CD4-positive, alpha-beta memory T cell (primary cell): ENCODE measurements around the gene CUX1. TPM values are rescaled to one million over a fixed set of nuclear protein-coding genes. Genes with fewer than 3 reads are reported as not detected.
"Not testable (repeated sequence)": the region's sequence is repeated elsewhere in the genome, so short reads cannot be mapped to it uniquely, and the experiment has no call there.

ENCODE experiments used
- CTCF ChIA-PET: fragments of 350-600 bp; sonication (Branson Sonifier 250); formaldehyde crosslinking; loops from one replicate; lab custom pipeline; 2021; ENCODE audit warnings: inconsistent platforms; ENCODE audit not compliant: partially characterized antibody; lab: Charles Lee
- POLR2A ChIA-PET: fragments of 350-600 bp; sonication (Branson Sonifier 250); formaldehyde crosslinking; loops from one replicate; lab custom pipeline; 2021; ENCODE audit not compliant: partially characterized antibody; lab: Charles Lee
- DNase-seq, 5 donors: peaks; one replicate each; pipeline versions ENCODE4 v3.0.0 to v3.0.0-alpha.2; 2020 to 2022; ENCODE audit warnings: mixed read lengths in 1 of 5
- H3K27ac ChIP-seq: one replicate; pipeline ENCODE4 v1.7.0; 2013; ENCODE audit warnings: low read depth, low read length
- H3K27me3 ChIP-seq: 2 replicates; pipeline ENCODE4 v1.7.0; 2013; ENCODE audit warnings: mild to moderate bottlenecking, low read length, moderate library complexity; ENCODE audit not compliant: insufficient read depth
- H3K36me3 ChIP-seq: 2 replicates; pipeline ENCODE4 v1.7.0; 2013; ENCODE audit warnings: mild to moderate bottlenecking, low read length, moderate library complexity; ENCODE audit not compliant: insufficient read depth
- H3K4me1 ChIP-seq: 2 replicates; pipeline ENCODE4 v1.7.0; 2013; ENCODE audit warnings: mild to moderate bottlenecking, low read length, moderate library complexity; ENCODE audit not compliant: insufficient read depth
- H3K4me3 ChIP-seq, 2 donors: one replicate each; pipeline ENCODE4 v1.7.0; 2013; ENCODE audit warnings: low read length in 2 of 2, mild to moderate bottlenecking in 1 of 2
- H3K9me3 ChIP-seq, 2 donors: one replicate each; pipeline ENCODE4 v1.7.0; 2013; ENCODE audit warnings: low read length in 2 of 2, control low read depth in 1 of 2; ENCODE audit not compliant: control insufficient read depth in 1 of 2
- H3K27ac Mint-ChIP-seq, 7 donors: one replicate each; pipeline ENCODE4 v1.8.0; 2020 to 2021; ENCODE audit warnings: mixed read lengths in 7 of 7, mild to moderate bottlenecking in 6 of 7, inconsistent platforms in 3 of 7, moderate library complexity in 3 of 7
- H3K27me3 Mint-ChIP-seq, 2 donors: one replicate each; pipeline ENCODE4 v1.8.0; 2020 to 2021; ENCODE audit warnings: mixed read lengths in 2 of 2
- H3K36me3 Mint-ChIP-seq, 2 donors: one replicate each; pipeline ENCODE4 v1.8.0; 2020 to 2021; ENCODE audit warnings: mixed read lengths in 2 of 2, inconsistent platforms in 1 of 2, mild to moderate bottlenecking in 1 of 2
- H3K4me1 Mint-ChIP-seq, 4 donors: one replicate each; pipeline ENCODE4 v1.8.0; 2020 to 2021; ENCODE audit warnings: mixed read lengths in 4 of 4, mild to moderate bottlenecking in 1 of 4
- H3K4me3 Mint-ChIP-seq, 8 donors: one replicate each; pipeline ENCODE4 v1.8.0; 2020 to 2021; ENCODE audit warnings: mixed read lengths in 8 of 8, mild to moderate bottlenecking in 7 of 8, moderate library complexity in 6 of 8, inconsistent platforms in 3 of 8
- H3K9me3 Mint-ChIP-seq, 8 donors: one replicate each; pipeline ENCODE4 v1.8.0; 2020 to 2021; ENCODE audit warnings: mixed read lengths in 8 of 8, mild to moderate bottlenecking in 5 of 8, inconsistent platforms in 3 of 8, moderate library complexity in 1 of 8
- intact Hi-C: fragments of 100-400 bp; cut with micrococcal nuclease; formaldehyde crosslinking; loops from one replicate; pipeline ENCODE4 v1.15.1; 2023
- polyA plus RNA-seq, 2 donors: library from polyadenylated mRNA; unstranded; fragments of 300-500 nt; fragmentation: Illumina TruSeq; gene quantifications; one replicate each; pipeline ENCODE4 v1.2.3, GENCODE V29; 2021
- total RNA-seq, 2 experiments: library from RNA; stranded (reverse); gene quantifications; one replicate each; pipeline ENCODE4 v1.2.3, GENCODE V29; 2021

The CUX1 gene
- total and polyA plus RNA-seq, 4 experiments from 2014 or later, result 2.1 to 47.6 (median 36.1) TPM

DNA sequence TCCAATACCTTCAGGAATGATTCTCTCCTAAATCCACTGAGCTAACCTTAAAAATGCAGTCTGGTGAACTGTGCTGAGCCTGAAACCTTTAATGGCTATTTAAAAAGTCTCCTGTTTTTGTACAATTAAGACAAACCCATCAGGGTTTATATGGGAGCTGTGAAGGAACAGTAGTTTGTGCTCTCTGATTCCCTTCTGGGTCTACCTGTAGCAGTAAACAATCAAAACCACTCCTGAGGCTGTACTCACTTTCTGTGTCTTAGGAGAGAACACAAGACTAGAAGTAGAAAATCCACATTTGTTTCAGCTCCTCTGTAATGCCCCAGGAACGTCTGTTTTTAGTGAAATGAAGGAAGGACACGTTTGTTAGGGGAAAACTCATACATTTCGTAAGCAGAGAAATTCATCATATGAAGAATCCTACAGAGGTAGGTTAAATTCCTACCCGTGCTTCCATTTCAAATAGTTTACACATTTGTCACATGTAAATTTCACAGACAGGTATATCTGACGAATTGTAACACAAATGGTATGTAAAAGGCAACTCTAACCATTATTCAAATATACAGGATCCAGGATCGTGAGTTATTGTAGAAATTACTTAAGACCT, 2.6 kb downstream of the CUX1 start:
- Mint-ChIP-seq H3K9me3 (no peaks in the 10 kb centered on the region), H3K4me1 (peaks cover 16 to 42% (median 28%) of the 10 kb centered on the region in 4 donors), H3K36me3 (peaks cover 0 to 3% of the 10 kb centered on the region in 2 donors), H3K27ac (peak overlapping the region in 2 of 7 donors; percentile 1 to 3), H3K27me3 (no peaks in the 10 kb centered on the region), H3K4me3 (peak overlapping the region in 1 of 8 donors; percentile 17)
- Histone ChIP-seq H3K9me3 (no peaks in the 10 kb centered on the region), H3K27ac (no peak overlapping the region), H3K4me1 (peaks cover 9% of the 10 kb centered on the region), H3K36me3 (no peaks in the 10 kb centered on the region), H3K27me3 (no peaks in the 10 kb centered on the region), H3K4me3 (no peak overlapping the region)
- DNase-seq, result no peak
- POLR2A ChIA-PET, result no interaction called here
- intact Hi-C loops, result no loop called here
- CTCF ChIA-PET, result interaction anchor here (0.5 to 2.5 kb wide), 2 partner anchors 12 to 37 kb away, joined by 4 to 9 read pairs; no protein-coding TSS in a partner anchor

DNA sequence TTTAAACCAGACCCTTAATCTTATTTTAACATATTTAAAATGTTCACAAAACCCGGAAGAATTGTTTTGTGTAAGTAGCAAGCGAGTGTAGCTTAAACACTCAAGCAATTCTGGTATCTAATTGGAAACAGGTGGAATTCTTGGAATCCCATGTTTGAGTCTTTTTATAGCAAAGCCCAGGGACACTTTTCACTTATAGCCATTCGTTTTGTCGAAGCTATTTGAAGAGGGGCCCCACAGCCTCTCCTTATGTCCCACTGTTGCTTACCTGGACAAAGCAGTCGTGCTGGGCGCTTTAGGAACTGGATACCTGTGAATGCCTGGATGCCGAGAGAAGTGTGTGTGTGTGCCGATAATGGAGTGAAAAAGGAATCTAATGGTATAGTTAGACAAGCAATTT, 3.3 kb downstream of the CUX1 start:
- POLR2A ChIA-PET, result interaction anchor here (0.6 to 0.7 kb wide), 2 partner anchors 58 to 77 kb away, joined by 3 read pairs; no protein-coding TSS in a partner anchor
- Histone ChIP-seq H3K36me3 (no peaks in the 10 kb centered on the region), H3K4me1 (peaks cover 8% of the 10 kb centered on the region), H3K9me3 (no peaks in the 10 kb centered on the region), H3K27me3 (no peaks in the 10 kb centered on the region), H3K27ac (no peak overlapping the region), H3K4me3 (no peak overlapping the region)
- CTCF ChIA-PET, result interaction anchor here (1.3 kb wide), 1 partner anchor 77 kb away, joined by 3 read pairs; no protein-coding TSS in a partner anchor
- H3K4me1 Mint-ChIP-seq, result peaks cover 17 to 47% (median 30%) of the 10 kb centered on the region in 4 donors
- H3K27ac Mint-ChIP-seq, result no peak overlapping the region
- no peaks in the 10 kb centered on the region for H3K27me3 Mint-ChIP-seq
- DNase-seq, result no peak
- peaks cover 0 to 3% of the 10 kb centered on the region in 2 donors for H3K36me3 Mint-ChIP-seq
- no peaks in the 10 kb centered on the region for H3K9me3 Mint-ChIP-seq
- intact Hi-C loops, result no loop called here
- peak overlapping the region in 1 of 8 donors; percentile 45 for H3K4me3 Mint-ChIP-seq

DNA sequence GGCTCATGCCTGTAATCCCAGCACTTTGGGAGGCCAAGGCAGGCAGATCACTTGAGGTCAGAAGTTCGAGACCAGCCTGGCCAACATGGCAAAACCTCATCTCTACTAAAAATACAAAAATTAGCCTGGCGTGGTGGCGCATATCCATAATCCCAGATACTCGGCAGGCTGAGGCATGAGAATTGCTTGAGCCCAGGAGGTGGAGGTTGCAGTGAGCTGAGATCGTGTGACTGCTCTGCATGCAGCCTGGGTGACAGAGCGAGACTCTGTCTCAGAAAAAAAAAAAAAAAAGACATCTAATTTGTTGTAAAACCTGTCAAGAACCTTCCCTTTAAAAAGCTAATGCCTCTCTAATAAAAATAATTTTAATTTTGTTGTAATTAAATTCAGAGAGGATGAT, 5.2 kb downstream of the CUX1 start:
- POLR2A ChIA-PET, CTCF ChIA-PET, H3K27me3 Mint-ChIP-seq: not testable (repeated sequence)

DNA sequence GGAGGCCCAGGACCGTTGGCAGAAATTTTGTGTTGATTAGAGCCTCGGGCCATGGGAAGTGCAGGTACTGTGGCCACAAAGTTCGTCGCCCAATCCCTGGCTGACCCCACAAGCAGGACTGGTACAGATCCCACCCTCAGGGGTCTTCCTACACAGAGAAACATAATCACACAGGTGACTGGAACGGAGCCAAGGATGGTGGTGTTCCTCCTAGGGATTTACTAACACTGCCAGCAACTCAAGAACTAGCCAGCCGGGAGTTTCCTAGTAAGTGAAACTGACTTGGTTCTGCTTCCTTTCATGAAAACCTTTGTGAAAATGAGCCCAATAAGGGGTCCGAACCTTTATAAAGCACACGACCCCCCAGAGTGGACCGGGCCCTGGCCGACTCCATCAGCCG, 5.7 kb downstream of the CUX1 start:
- Mint-ChIP-seq H3K36me3 (peaks cover 2 to 4% of the 10 kb centered on the region in 2 donors), H3K9me3 (no peaks in the 10 kb centered on the region), H3K27ac (no peak overlapping the region), H3K4me3 (no peak overlapping the region), H3K4me1 (peaks cover 18 to 42% (median 27%) of the 10 kb centered on the region in 4 donors), H3K27me3 (no peaks in the 10 kb centered on the region)
- intact Hi-C loops, result no loop called here
- no peak for DNase-seq
- Histone ChIP-seq H3K4me3 (no peak overlapping the region), H3K27me3 (no peaks in the 10 kb centered on the region), H3K27ac (no peak overlapping the region), H3K36me3 (no peaks in the 10 kb centered on the region), H3K9me3 (no peaks in the 10 kb centered on the region), H3K4me1 (peaks cover 2% of the 10 kb centered on the region)
- ChIA-PET CTCF (interaction anchor here (1.0 to 1.1 kb wide), 2 partner anchors 9 to 79 kb away, joined by 4 read pairs; no protein-coding TSS in a partner anchor), POLR2A (no interaction called here)

More for the DNA sequence above, 5.2 kb downstream of the CUX1 start:
- H3K27me3 ChIP-seq, H3K36me3 ChIP-seq, H3K36me3 Mint-ChIP-seq, intact Hi-C loops, H3K27ac Mint-ChIP-seq, H3K4me3 ChIP-seq, H3K27ac ChIP-seq, H3K9me3 ChIP-seq, H3K9me3 Mint-ChIP-seq, H3K4me3 Mint-ChIP-seq, H3K4me1 ChIP-seq, DNase-seq: not testable (repeated sequence)
- peaks cover 19 to 47% (median 30%) of the 10 kb centered on the region in 4 donors for H3K4me1 Mint-ChIP-seq

DNA sequence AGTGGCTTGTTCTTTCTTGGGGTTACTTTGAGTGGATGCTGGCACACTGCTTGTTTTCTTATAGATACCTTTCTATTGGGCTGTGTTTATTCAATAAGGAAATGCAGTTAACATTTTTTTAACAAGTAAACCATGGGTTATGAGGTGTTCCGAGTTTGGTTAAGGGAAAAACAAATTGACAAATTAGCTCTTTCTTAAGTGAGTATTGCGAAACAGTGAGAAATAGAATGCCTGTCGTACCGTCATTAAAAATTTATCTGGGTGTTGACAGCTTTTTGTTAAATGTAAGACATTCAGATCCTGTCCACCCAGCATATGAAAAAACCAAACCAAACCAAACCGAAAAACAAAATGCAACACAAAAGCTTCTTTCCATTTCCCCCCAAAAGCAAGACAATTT, 6.2 kb downstream of the CUX1 start:
- ChIA-PET CTCF (interaction anchor here (1.0 to 1.1 kb wide), 2 partner anchors 9 to 80 kb away, joined by 4 read pairs; no protein-coding TSS in a partner anchor), POLR2A (no interaction called here)
- no peaks in the 10 kb centered on the region for H3K4me1 ChIP-seq
- Mint-ChIP-seq H3K4me3 (no peak overlapping the region), H3K27me3 (no peaks in the 10 kb centered on the region), H3K9me3 (no peaks in the 10 kb centered on the region), H3K4me1 (peaks cover 17 to 37% (median 23%) of the 10 kb centered on the region in 4 donors), H3K36me3 (peaks cover 2 to 4% of the 10 kb centered on the region in 2 donors), H3K27ac (no peak overlapping the region)
- intact Hi-C loops, result no loop called here
- H3K4me3 ChIP-seq, result no peak overlapping the region
- no peak for DNase-seq
- no peaks in the 10 kb centered on the region for H3K36me3 ChIP-seq
- H3K27ac ChIP-seq, result no peak overlapping the region
- H3K27me3 ChIP-seq, result no peaks in the 10 kb centered on the region
- no peaks in the 10 kb centered on the region for H3K9me3 ChIP-seq

DNA sequence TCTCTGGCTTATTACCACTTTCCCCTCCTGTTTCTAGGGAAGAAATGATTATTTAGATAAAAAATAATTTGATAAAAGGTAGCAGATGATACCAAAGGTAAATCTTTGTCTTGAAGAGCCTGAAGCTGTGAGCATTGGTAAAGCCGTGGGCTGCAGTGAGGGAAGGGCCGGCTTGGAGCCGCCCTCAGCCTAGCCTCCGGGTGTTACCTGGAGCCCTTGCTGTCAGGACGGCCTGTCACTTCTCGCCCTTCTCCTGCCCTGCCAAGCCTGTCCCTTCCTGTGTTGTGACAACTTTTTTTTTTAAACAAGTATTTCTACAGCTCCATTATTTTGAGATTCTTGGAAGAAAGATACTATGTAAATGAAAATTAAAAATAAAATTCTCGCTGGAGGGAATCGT, 7.0 kb downstream of the CUX1 start:
- Mint-ChIP-seq H3K27ac (no peak overlapping the region), H3K9me3 (no peaks in the 10 kb centered on the region), H3K4me1 (peaks cover 20 to 39% (median 22%) of the 10 kb centered on the region in 4 donors), H3K36me3 (peaks cover 2 to 4% of the 10 kb centered on the region in 2 donors), H3K4me3 (no peak overlapping the region), H3K27me3 (no peaks in the 10 kb centered on the region)
- POLR2A ChIA-PET, result no interaction called here
- intact Hi-C loops, result no loop called here
- CTCF ChIA-PET, result interaction anchor here (1.1 kb wide), 1 partner anchor 10 kb away, joined by 4 read pairs; no protein-coding TSS in a partner anchor
- H3K27ac ChIP-seq, result no peak overlapping the region
- H3K27me3 ChIP-seq, result no peaks in the 10 kb centered on the region
- H3K9me3 ChIP-seq, result no peaks in the 10 kb centered on the region
- H3K4me3 ChIP-seq, result no peak overlapping the region
- no peak for DNase-seq
- H3K36me3 ChIP-seq, result no peaks in the 10 kb centered on the region
- no peaks in the 10 kb centered on the region for H3K4me1 ChIP-seq

DNA sequence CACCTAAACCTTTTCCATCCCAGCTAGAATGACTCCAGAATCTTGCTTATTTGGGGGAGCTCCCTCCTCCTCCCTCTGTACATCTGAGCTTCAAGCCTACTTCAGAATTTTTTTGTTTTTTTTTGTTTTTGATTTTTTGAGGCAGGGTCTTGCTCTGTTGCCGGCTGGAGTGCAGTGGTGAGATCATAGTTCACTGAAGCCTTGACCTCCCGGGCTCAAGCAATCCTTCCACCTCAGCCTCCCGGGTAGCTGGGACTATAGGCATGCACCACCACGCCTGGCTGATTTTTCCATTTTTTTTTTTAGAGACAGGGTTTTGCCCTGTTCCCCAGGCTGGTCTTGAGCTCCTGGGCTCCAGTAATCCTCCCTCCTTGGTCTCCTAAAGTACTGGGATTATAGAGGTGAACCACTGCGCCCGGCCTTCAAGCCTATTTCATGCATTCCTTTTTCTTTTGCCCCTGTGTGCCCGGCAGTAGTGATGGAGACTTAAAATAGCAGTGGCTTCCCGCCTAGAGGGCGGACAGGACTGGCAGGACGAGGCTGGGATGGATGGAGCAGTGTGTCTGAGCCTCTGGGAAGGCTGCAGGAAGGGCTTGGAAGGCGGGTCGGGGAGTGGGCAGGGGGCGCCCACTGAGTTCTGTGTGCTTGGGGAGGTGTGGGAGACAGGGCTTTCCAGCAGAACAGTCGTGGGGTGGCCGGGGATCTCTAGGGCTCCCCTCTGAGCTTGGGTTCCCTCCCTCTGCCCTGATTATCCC, 8.8 kb downstream of the CUX1 start:
- POLR2A ChIA-PET, result no interaction called here
- no peaks in the 10 kb centered on the region for H3K36me3 ChIP-seq
- no peaks in the 10 kb centered on the region for H3K27me3 ChIP-seq
- no peak for DNase-seq
- H3K9me3 Mint-ChIP-seq, result no peaks in the 10 kb centered on the region
- no peak overlapping the region for H3K27ac ChIP-seq
- no peaks in the 10 kb centered on the region for H3K9me3 ChIP-seq
- H3K4me3 ChIP-seq, result no peak overlapping the region
- H3K4me1 Mint-ChIP-seq, result peaks cover 8 to 31% (median 13%) of the 10 kb centered on the region in 4 donors
- no peak overlapping the region for H3K4me3 Mint-ChIP-seq
- H3K4me1 ChIP-seq, result no peaks in the 10 kb centered on the region
- intact Hi-C loops, result no loop called here
- H3K36me3 Mint-ChIP-seq, result peaks cover 2 to 4% of the 10 kb centered on the region in 2 donors
- CTCF ChIA-PET, result interaction anchor here (1.4 kb wide), 1 partner anchor 83 kb away, joined by 3 read pairs; no protein-coding TSS in a partner anchor
- peak overlapping the region in 2 of 7 donors; percentile 43 to 57 for H3K27ac Mint-ChIP-seq
- H3K27me3 Mint-ChIP-seq, result no peaks in the 10 kb centered on the region
